Measurements from ENCODE around the gene UBE2R2. TPM values are rescaled to one million over a fixed set of nuclear protein-coding genes. Genes with fewer than 3 reads are reported as not detected.
"Not testable (repeated sequence)": the region's sequence is repeated elsewhere in the genome, so short reads cannot be mapped to it uniquely, and the experiment has no call there.

The UBE2R2 gene
- total and polyA plus RNA-seq, 4 experiments from 2014 or later = 10.8 to 31.4 (median 24.2) TPM

- Histone ChIP-seq H3K4me1 (ENCODE audit: insufficient read depth, low read length) (no peaks in the 10 kb centered on the region), H3K27me3 (ENCODE audit: insufficient read depth, low read length) (no peaks in the 10 kb centered on the region), H3K4me3 (ENCODE audit: low read length in 2 of 2) (no peak overlapping the region), H3K36me3 (ENCODE audit: insufficient read depth, low read length) (peaks cover 30% of the 10 kb centered on the region), H3K9me3 (ENCODE audit: control insufficient read depth in 1 of 2, low read length in 2 of 2) (no peaks in the 10 kb centered on the region), H3K27ac (ENCODE audit: low read depth, low read length) (no peak overlapping the region)
- Mint-ChIP-seq H3K9me3 (no peaks in the 10 kb centered on the region), H3K27ac (peak overlapping the region in 2 of 7 donors; percentile 37 to 62), H3K4me1 (peaks cover 0 to 4% (median 2%) of the 10 kb centered on the region in 4 donors), H3K36me3 (peaks cover 52 to 61% of the 10 kb centered on the region in 2 donors), H3K27me3 (no peaks in the 10 kb centered on the region), H3K4me3 (no peak overlapping the region)
- intact Hi-C loops (cut with micrococcal nuclease) = no loop called here
- ChIA-PET CTCF (ENCODE audit: partially characterized antibody) (interaction anchor here (1.3 kb wide), 1 partner anchor 17 kb away, joined by 4 read pairs; no protein-coding TSS in a partner anchor), POLR2A (ENCODE audit: partially characterized antibody) (no interaction called here)
- no peak for DNase-seq
These were observed 126.4 kb downstream of the UBE2R2 start for GRCh38 chr9:33943389-33943788.

- Histone ChIP-seq H3K27me3 (ENCODE audit: insufficient read depth, low read length) (no peaks in the 10 kb centered on the region), H3K4me1 (ENCODE audit: insufficient read depth, low read length) (no peaks in the 10 kb centered on the region), H3K4me3 (ENCODE audit: low read length in 2 of 2) (no peak overlapping the region), H3K9me3 (ENCODE audit: control insufficient read depth in 1 of 2, low read length in 2 of 2) (no peaks in the 10 kb centered on the region), H3K36me3 (ENCODE audit: insufficient read depth, low read length) (peaks cover 23% of the 10 kb centered on the region), H3K27ac (ENCODE audit: low read depth, low read length) (no peak overlapping the region)
- DNase-seq = no peak
- ChIA-PET POLR2A (ENCODE audit: partially characterized antibody) (no interaction called here), CTCF (ENCODE audit: partially characterized antibody) (no interaction called here)
- peaks cover 0 to 3% (median 0%) of the 10 kb centered on the region in 4 donors for H3K4me1 Mint-ChIP-seq
- no peak overlapping the region for H3K27ac Mint-ChIP-seq
- no peak overlapping the region for H3K4me3 Mint-ChIP-seq
- no peaks in the 10 kb centered on the region for H3K9me3 Mint-ChIP-seq
- H3K36me3 Mint-ChIP-seq = peaks cover 49 to 62% of the 10 kb centered on the region in 2 donors
- no peaks in the 10 kb centered on the region for H3K27me3 Mint-ChIP-seq
- intact Hi-C loops (cut with micrococcal nuclease) = no loop called here
These were observed 130.0 kb downstream of the UBE2R2 start for GRCh38 chr9:33946779-33947535.

- ChIA-PET CTCF (ENCODE audit: partially characterized antibody) (no interaction called here), POLR2A (ENCODE audit: partially characterized antibody) (no interaction called here)
- Histone ChIP-seq H3K27me3 (ENCODE audit: insufficient read depth, low read length) (no peaks in the 10 kb centered on the region), H3K27ac (ENCODE audit: low read depth, low read length) (no peak overlapping the region), H3K4me1 (ENCODE audit: insufficient read depth, low read length) (no peaks in the 10 kb centered on the region), H3K36me3 (ENCODE audit: insufficient read depth, low read length) (peaks cover 16% of the 10 kb centered on the region), H3K4me3 (ENCODE audit: low read length in 2 of 2) (no peak overlapping the region), H3K9me3 (ENCODE audit: control insufficient read depth in 1 of 2, low read length in 2 of 2) (no peaks in the 10 kb centered on the region)
- intact Hi-C loops (cut with micrococcal nuclease) = no loop called here
- no peaks in the 10 kb centered on the region for H3K9me3 Mint-ChIP-seq
- peaks cover 45 to 58% of the 10 kb centered on the region in 2 donors for H3K36me3 Mint-ChIP-seq
- H3K27ac Mint-ChIP-seq = peak overlapping the region in 1 of 7 donors; percentile 51
- peaks cover 0 to 3% (median 1%) of the 10 kb centered on the region in 4 donors for H3K4me1 Mint-ChIP-seq
- no peaks in the 10 kb centered on the region for H3K27me3 Mint-ChIP-seq
- no peak overlapping the region for H3K4me3 Mint-ChIP-seq
- no peak for DNase-seq
These were observed 133.4 kb downstream of the UBE2R2 start for GRCh38 chr9:33950371-33950770.

- peaks cover 36 to 55% of the 10 kb centered on the region in 2 donors for H3K36me3 Mint-ChIP-seq
- CTCF ChIA-PET (ENCODE audit: partially characterized antibody) = interaction anchor here (0.5 kb wide), 1 partner anchor 1813 kb away, joined by 3 read pairs; no protein-coding TSS in a partner anchor
- POLR2A ChIA-PET (ENCODE audit: partially characterized antibody) = no interaction called here
- no peaks in the 10 kb centered on the region for H3K4me1 ChIP-seq (ENCODE audit: insufficient read depth, low read length)
- H3K9me3 ChIP-seq (ENCODE audit: control insufficient read depth in 1 of 2, low read length in 2 of 2) = no peaks in the 10 kb centered on the region
- DNase-seq = no peak
- intact Hi-C loops (cut with micrococcal nuclease) = no loop called here
- H3K27me3 ChIP-seq (ENCODE audit: insufficient read depth, low read length) = no peaks in the 10 kb centered on the region
- peaks cover 0 to 3% (median 1%) of the 10 kb centered on the region in 4 donors for H3K4me1 Mint-ChIP-seq
- no peak overlapping the region for H3K4me3 Mint-ChIP-seq
- no peaks in the 10 kb centered on the region for H3K27me3 Mint-ChIP-seq
- H3K36me3 ChIP-seq (ENCODE audit: insufficient read depth, low read length) = peaks cover 5% of the 10 kb centered on the region
- peak overlapping the region in 2 of 7 donors; percentile 12 to 48 for H3K27ac Mint-ChIP-seq
- no peak overlapping the region for H3K27ac ChIP-seq (ENCODE audit: low read depth, low read length)
- H3K9me3 Mint-ChIP-seq = no peaks in the 10 kb centered on the region
- no peak overlapping the region for H3K4me3 ChIP-seq (ENCODE audit: low read length in 2 of 2)
These were observed 135.1 kb downstream of the UBE2R2 start for GRCh38 chr9:33952066-33952465.

GRCh38 chr9:33956544-33956943 lies 139.6 kb downstream of the UBE2R2 start:
- CTCF ChIA-PET (ENCODE audit: partially characterized antibody) = no interaction called here

GRCh38 chr9:33959725-33960124 lies 142.8 kb downstream of the UBE2R2 start:
- Histone ChIP-seq H3K9me3 (ENCODE audit: control insufficient read depth in 1 of 2, low read length in 2 of 2) (no peaks in the 10 kb centered on the region), H3K36me3 (ENCODE audit: insufficient read depth, low read length) (peaks cover 4% of the 10 kb centered on the region), H3K27ac (ENCODE audit: low read depth, low read length) (no peak overlapping the region), H3K4me1 (ENCODE audit: insufficient read depth, low read length) (no peaks in the 10 kb centered on the region), H3K4me3 (ENCODE audit: low read length in 2 of 2) (no peak overlapping the region), H3K27me3 (ENCODE audit: insufficient read depth, low read length) (no peaks in the 10 kb centered on the region)
- intact Hi-C loops (cut with micrococcal nuclease) = no loop called here
- Mint-ChIP-seq H3K27ac (no peak overlapping the region), H3K9me3 (no peaks in the 10 kb centered on the region), H3K36me3 (peaks cover 18 to 33% of the 10 kb centered on the region in 2 donors), H3K4me3 (no peak overlapping the region), H3K4me1 (peaks cover 0 to 4% (median 0%) of the 10 kb centered on the region in 4 donors), H3K27me3 (no peaks in the 10 kb centered on the region)
- CTCF ChIA-PET (ENCODE audit: partially characterized antibody) = interaction anchor here (0.8 kb wide), 1 partner anchor 146 kb away, joined by 4 read pairs; no protein-coding TSS in a partner anchor
- no peak for DNase-seq
- POLR2A ChIA-PET (ENCODE audit: partially characterized antibody) = no interaction called here

More at GRCh38 chr9:33956544-33956943, 139.6 kb downstream of the UBE2R2 start:
- Histone ChIP-seq H3K36me3 (ENCODE audit: insufficient read depth, low read length) (peaks cover under 1% of the 10 kb centered on the region), H3K27me3 (ENCODE audit: insufficient read depth, low read length) (no peaks in the 10 kb centered on the region), H3K27ac (ENCODE audit: low read depth, low read length) (no peak overlapping the region), H3K9me3 (ENCODE audit: control insufficient read depth in 1 of 2, low read length in 2 of 2) (no peaks in the 10 kb centered on the region), H3K4me1 (ENCODE audit: insufficient read depth, low read length) (no peaks in the 10 kb centered on the region), H3K4me3 (ENCODE audit: low read length in 2 of 2) (no peak overlapping the region)
- Mint-ChIP-seq H3K36me3 (peaks cover 35 to 53% of the 10 kb centered on the region in 2 donors), H3K9me3 (no peaks in the 10 kb centered on the region), H3K27ac (no peak overlapping the region), H3K4me3 (no peak overlapping the region), H3K27me3 (no peaks in the 10 kb centered on the region), H3K4me1 (peaks cover 0 to 2% (median under 1%) of the 10 kb centered on the region in 4 donors)
- POLR2A ChIA-PET (ENCODE audit: partially characterized antibody) = interaction anchor here (0.7 kb wide), 1 partner anchor 121 kb away, joined by 3 read pairs; no protein-coding TSS in a partner anchor
- intact Hi-C loops (cut with micrococcal nuclease) = no loop called here
- DNase-seq = no peak

GRCh38 chr9:33962468-33962867 lies 145.5 kb downstream of the UBE2R2 start:
- H3K4me1 Mint-ChIP-seq; H3K9me3 ChIP-seq (ENCODE audit: control insufficient read depth in 1 of 2, low read length in 2 of 2); H3K9me3 Mint-ChIP-seq; DNase-seq; H3K27me3 ChIP-seq (ENCODE audit: insufficient read depth, low read length); H3K4me1 ChIP-seq (ENCODE audit: insufficient read depth, low read length); H3K27ac ChIP-seq (ENCODE audit: low read depth, low read length); POLR2A ChIA-PET (ENCODE audit: partially characterized antibody); H3K27ac Mint-ChIP-seq; intact Hi-C loops (cut with micrococcal nuclease); H3K4me3 Mint-ChIP-seq; H3K4me3 ChIP-seq (ENCODE audit: low read length in 2 of 2); H3K27me3 Mint-ChIP-seq; H3K36me3 ChIP-seq (ENCODE audit: insufficient read depth, low read length): not testable (repeated sequence)
- CTCF ChIA-PET (ENCODE audit: partially characterized antibody) = interaction anchor here (0.9 kb wide), 1 partner anchor 9 kb away, joined by 3 read pairs; no protein-coding TSS in a partner anchor
- peaks cover 14 to 23% of the 10 kb centered on the region in 2 donors for H3K36me3 Mint-ChIP-seq
